Mammary epithelial cell (primary cell): ENCODE data around the gene MGAT5.

Experiments
- EZH2 ChIP-seq: IDR thresholded peaks from 2 replicates; pipeline ENCODE4 v1.6.1; 2012; ENCODE audit warnings: low read length, inconsistent platforms, borderline replicate concordance
- TF ChIP-seq, protein P1 (sequence below), 2 donors: IDR thresholded peaks in 1 of 2; conservative IDR thresholded peaks in 1 of 2; 2 replicates each; pipeline ENCODE4 v1.5.1; 2011 to 2012; ENCODE audit warnings: inconsistent platforms in 2 of 2, low read length in 2 of 2, mild to moderate bottlenecking in 2 of 2, control low read depth in 1 of 2, low read depth in 1 of 2; ENCODE audit not compliant: insufficient read depth in 1 of 2; ENCODE audit errors: extremely low read depth in 1 of 2

DNA sequence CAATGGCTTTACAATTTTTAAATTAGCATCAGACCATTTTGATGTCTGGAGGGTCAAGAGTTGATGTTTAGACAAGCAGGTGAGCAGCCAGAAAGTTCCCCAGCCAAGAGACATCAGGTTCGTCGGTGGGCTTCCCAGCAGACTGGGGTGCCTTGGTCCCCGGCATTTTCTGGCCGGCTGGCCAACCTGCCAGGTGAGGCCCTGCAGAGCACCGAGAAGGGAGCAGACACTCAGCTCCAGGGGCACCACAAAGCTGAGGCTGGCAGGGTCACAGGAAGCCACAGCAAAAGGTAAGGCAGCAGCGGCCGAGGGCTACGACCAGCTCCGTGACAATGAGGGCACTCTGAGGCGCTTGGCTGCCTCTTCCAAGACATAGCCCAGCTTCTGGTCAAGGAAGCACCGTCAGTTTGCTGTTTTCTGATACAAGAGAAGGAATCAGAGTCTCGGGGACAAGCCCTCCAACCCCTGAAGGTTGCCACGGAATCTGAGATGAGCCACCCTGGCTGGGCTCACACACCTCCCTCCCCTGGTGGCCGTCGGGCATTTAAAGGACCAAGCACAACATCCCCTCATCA is 229.0 kb downstream of the MGAT5 start:
- TF ChIP-seq, protein P1, sequence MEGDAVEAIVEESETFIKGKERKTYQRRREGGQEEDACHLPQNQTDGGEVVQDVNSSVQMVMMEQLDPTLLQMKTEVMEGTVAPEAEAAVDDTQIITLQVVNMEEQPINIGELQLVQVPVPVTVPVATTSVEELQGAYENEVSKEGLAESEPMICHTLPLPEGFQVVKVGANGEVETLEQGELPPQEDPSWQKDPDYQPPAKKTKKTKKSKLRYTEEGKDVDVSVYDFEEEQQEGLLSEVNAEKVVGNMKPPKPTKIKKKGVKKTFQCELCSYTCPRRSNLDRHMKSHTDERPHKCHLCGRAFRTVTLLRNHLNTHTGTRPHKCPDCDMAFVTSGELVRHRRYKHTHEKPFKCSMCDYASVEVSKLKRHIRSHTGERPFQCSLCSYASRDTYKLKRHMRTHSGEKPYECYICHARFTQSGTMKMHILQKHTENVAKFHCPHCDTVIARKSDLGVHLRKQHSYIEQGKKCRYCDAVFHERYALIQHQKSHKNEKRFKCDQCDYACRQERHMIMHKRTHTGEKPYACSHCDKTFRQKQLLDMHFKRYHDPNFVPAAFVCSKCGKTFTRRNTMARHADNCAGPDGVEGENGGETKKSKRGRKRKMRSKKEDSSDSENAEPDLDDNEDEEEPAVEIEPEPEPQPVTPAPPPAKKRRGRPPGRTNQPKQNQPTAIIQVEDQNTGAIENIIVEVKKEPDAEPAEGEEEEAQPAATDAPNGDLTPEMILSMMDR (conservative IDR thresholded peaks at IDR 0.05 in 1 of 2, IDR thresholded peaks at IDR 0.05 in 1 of 2; ENCODE audit: extremely low read depth in 1 of 2, insufficient read depth in 1 of 2, low read depth in 1 of 2, low read length in 2 of 2): no peak
- TF ChIP-seq EZH2: no peak
